GM21390 (cell line): ENCODE results near the gene ZNF324.
"Not testable (repeated sequence)": the region's sequence is repeated elsewhere in the genome, so short reads cannot be mapped to it uniquely, and the experiment has no call there.

Experiments used
- ATAC-seq: cut with Tn5 transposase; IDR thresholded peaks from one replicate; pipeline ENCODE4 v1.9.1; 2021; ENCODE audit not compliant: unreplicated experiment

Gene ZNF324

GRCh38 chr19:58470837-58471543, 4.1 kb downstream of the ZNF324 start:
- not testable (repeated sequence) for ATAC-seq

GRCh38 chr19:58471736-58472135, 4.9 kb downstream of the ZNF324 start:
- no peak for ATAC-seq

- ATAC-seq: no peak
These were observed 6.9 kb downstream of the ZNF324 start for GRCh38 chr19:58473775-58474174.

GRCh38 chr19:58474291-58474996, 7.6 kb downstream of the ZNF324 start:
- ATAC-seq: no peak

GRCh38 chr19:58474997-58475713, 8.3 kb downstream of the ZNF324 start:
- peak; percentile 5 for ATAC-seq

- ATAC-seq: peak; percentile 78
These were observed 9.0 kb downstream of the ZNF324 start, which contains the start of gene ZNF446 for GRCh38 chr19:58475714-58476497. Gene ZNF446, plus strand, starts transcription at chr19:58476352. Its CDS starts 867 bp downstream, at chr19:58477219.

GRCh38 chr19:58476498-58477015, 9.7 kb downstream of the ZNF324 start:
- ATAC-seq: no peak

- no peak for ATAC-seq
These were observed 10.2 kb downstream of the ZNF324 start for GRCh38 chr19:58477130-58477529.

GRCh38 chr19:58477871-58478270, 11.0 kb downstream of the ZNF324 start:
- no peak for ATAC-seq

GRCh38 chr19:58479303-58479702, 12.4 kb downstream of the ZNF324 start:
- no peak for ATAC-seq

- no peak for ATAC-seq
These were observed 13.0 kb downstream of the ZNF324 start for GRCh38 chr19:58479736-58480480.

- ATAC-seq: no peak
These were observed 13.6 kb downstream of the ZNF324 start for GRCh38 chr19:58480481-58480830.

GRCh38 chr19:58480831-58481230, 14.0 kb downstream of the ZNF324 start:
- ATAC-seq: no peak

- ATAC-seq: no peak
These were observed 15.5 kb downstream of the ZNF324 start for GRCh38 chr19:58482372-58482771.

- ATAC-seq: no peak
These were observed 16.9 kb downstream of the ZNF324 start for GRCh38 chr19:58483776-58484175.

- ATAC-seq: not testable (repeated sequence)
These were observed 17.5 kb downstream of the ZNF324 start for GRCh38 chr19:58484349-58484748.

- ATAC-seq: no peak
These were observed 24.5 kb downstream of the ZNF324 start for GRCh38 chr19:58491393-58491792.

- no peak for ATAC-seq
These were observed 25.4 kb downstream of the ZNF324 start for GRCh38 chr19:58492265-58492664.

GRCh38 chr19:58497634-58498170, 30.8 kb downstream of the ZNF324 start:
- no peak for ATAC-seq
